Activated T-helper 2 cell treated with anti-CD3 and anti-CD28 coated beads, Interferon-gamma antibody, Interleukin-2, Interleukin-4, amounts not matched to agents 10 μg/mL and 5 μg/mL and 100 μg/mL, durations not matched to agents 14 hours and 24 hours and 36 hours (primary cell): Measurements from ENCODE around the gene VPS52. TPM values are rescaled to one million over a fixed set of nuclear protein-coding genes. Genes with fewer than 3 reads are reported as not detected.

ENCODE experiments used
- DNase-seq: peaks from one replicate; pipeline ENCODE4 v3.0.0; 2021; ENCODE audit warnings: low spot score
- H3K27ac Mint-ChIP-seq: one replicate; pipeline ENCODE4 v1.8.0; 2021; ENCODE audit warnings: mixed read lengths
- H3K27me3 Mint-ChIP-seq: one replicate; pipeline ENCODE4 v1.8.0; 2021; ENCODE audit warnings: low read depth, mixed read lengths
- H3K36me3 Mint-ChIP-seq: one replicate; pipeline ENCODE4 v1.8.0; 2021; ENCODE audit warnings: low read depth, mixed read lengths
- H3K4me1 Mint-ChIP-seq: one replicate; pipeline ENCODE4 v1.8.0; 2021; ENCODE audit warnings: low read depth, mixed read lengths
- H3K4me3 Mint-ChIP-seq: one replicate; pipeline ENCODE4 v1.8.0; 2021; ENCODE audit warnings: low read depth, mild to moderate bottlenecking, moderate library complexity, mixed read lengths
- H3K9me3 Mint-ChIP-seq: one replicate; pipeline ENCODE4 v1.8.0; 2021; ENCODE audit warnings: mixed read lengths
- intact Hi-C: fragments of 100-400 bp; cut with micrococcal nuclease; formaldehyde crosslinking; loops from one replicate; pipeline ENCODE4 v1.15.1; 2023
- total RNA-seq: library from RNA; stranded (reverse); gene quantifications from 2 replicates; pipeline ENCODE4 v1.2.3, GENCODE V29; 2022

VPS52 gene, protein sequence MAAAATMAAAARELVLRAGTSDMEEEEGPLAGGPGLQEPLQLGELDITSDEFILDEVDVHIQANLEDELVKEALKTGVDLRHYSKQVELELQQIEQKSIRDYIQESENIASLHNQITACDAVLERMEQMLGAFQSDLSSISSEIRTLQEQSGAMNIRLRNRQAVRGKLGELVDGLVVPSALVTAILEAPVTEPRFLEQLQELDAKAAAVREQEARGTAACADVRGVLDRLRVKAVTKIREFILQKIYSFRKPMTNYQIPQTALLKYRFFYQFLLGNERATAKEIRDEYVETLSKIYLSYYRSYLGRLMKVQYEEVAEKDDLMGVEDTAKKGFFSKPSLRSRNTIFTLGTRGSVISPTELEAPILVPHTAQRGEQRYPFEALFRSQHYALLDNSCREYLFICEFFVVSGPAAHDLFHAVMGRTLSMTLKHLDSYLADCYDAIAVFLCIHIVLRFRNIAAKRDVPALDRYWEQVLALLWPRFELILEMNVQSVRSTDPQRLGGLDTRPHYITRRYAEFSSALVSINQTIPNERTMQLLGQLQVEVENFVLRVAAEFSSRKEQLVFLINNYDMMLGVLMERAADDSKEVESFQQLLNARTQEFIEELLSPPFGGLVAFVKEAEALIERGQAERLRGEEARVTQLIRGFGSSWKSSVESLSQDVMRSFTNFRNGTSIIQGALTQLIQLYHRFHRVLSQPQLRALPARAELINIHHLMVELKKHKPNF
- total RNA-seq, result 53.4 and 56.7 TPM in 2 replicates

DNA sequence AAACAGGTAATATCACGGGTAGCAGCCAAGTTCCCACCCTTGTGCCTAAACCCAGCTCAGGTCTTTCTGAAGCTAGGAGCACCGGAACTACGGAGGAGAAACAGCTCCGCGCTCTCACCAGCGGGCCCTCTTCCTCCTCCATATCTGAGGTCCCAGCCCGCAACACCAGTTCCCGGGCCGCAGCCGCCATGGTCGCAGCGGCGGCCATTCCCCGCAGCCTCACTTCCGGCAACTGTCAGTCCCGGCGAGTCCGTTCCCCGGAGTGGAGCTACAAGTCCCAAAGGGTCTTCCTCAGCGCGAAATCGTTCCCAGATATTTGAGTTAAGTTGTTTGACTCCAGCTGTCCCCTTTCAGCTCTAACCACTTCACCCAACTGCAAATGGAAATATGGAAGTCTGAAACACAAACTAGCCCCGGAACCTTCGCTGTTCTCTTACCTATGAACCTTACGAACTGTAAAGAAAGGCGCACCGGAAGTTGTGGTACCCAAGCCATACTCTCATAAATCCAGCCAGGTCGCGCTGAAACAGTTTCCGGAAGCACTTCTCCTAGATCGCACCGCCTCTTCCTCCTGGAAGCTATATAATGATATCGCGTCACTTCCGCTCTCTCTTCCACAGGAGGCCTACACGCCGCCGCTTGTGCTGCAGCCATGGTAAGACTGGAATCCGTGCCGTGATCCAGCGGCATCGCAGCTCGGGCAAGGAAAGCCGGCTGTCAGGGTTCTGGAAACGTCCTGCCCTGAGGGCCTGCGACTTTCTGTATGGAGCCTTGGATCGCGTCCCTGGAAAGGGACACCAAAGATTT lies at the start of gene VPS52, which contains the start of gene RPS18:
Gene VPS52 (minus strand): TSS at position 409 of the 807 bp plus-strand sequence. CDS start 201 bp downstream, at position 208.
Gene RPS18 (plus strand): TSS at position 608 of the 807 bp plus-strand sequence. CDS start 45 bp downstream, at position 653.
- no peaks in the 10 kb centered on the region for H3K9me3 Mint-ChIP-seq
- peaks cover 85% of the 10 kb centered on the region for H3K36me3 Mint-ChIP-seq
- DNase-seq, result peak; percentile 92
- peak within 1 kb of the TSS; percentile 98 for H3K4me3 Mint-ChIP-seq
- peaks cover 31% of the 10 kb centered on the region for H3K4me1 Mint-ChIP-seq
- intact Hi-C loops, result loop anchor here (1.0 to 10.0 kb wide), 6 partner anchors 18 to 153 kb away; partner anchors contain the start of genes PFDN6, RXRB, SLC39A7 and SYNGAP1
- peak within 1 kb of the TSS; percentile 100 for H3K27ac Mint-ChIP-seq
- no peaks in the 10 kb centered on the region for H3K27me3 Mint-ChIP-seq

DNA sequence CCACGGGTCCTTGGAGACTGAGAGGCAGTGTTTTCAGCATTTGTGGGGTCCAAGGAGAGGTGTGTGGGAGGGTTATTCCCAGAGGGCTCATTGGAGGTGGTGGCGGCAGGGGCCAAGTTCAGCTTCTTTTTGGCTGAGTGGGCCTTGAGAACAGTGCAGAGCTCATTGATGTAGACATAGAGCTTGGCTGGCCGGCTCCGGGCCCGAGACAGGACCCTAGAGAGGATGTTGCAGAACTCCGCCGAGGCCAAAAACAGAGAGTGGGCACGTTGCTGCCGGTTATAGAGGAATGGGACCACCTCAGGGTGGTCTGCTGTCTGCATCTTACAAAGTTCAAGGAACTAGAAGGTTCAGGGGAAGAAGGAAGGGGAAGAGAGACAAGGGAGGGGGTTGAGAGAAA lies 49.6 kb upstream of the VPS52 start:
- intact Hi-C loops, result no loop called here
- H3K27me3 Mint-ChIP-seq, result no peaks in the 10 kb centered on the region
- H3K27ac Mint-ChIP-seq, result peak overlapping the region; percentile 77
- no peaks in the 10 kb centered on the region for H3K9me3 Mint-ChIP-seq
- H3K4me1 Mint-ChIP-seq, result peaks cover 49% of the 10 kb centered on the region
- H3K4me3 Mint-ChIP-seq, result peak overlapping the region; percentile 81
- no peak for DNase-seq
- peaks cover 55% of the 10 kb centered on the region for H3K36me3 Mint-ChIP-seq

DNA sequence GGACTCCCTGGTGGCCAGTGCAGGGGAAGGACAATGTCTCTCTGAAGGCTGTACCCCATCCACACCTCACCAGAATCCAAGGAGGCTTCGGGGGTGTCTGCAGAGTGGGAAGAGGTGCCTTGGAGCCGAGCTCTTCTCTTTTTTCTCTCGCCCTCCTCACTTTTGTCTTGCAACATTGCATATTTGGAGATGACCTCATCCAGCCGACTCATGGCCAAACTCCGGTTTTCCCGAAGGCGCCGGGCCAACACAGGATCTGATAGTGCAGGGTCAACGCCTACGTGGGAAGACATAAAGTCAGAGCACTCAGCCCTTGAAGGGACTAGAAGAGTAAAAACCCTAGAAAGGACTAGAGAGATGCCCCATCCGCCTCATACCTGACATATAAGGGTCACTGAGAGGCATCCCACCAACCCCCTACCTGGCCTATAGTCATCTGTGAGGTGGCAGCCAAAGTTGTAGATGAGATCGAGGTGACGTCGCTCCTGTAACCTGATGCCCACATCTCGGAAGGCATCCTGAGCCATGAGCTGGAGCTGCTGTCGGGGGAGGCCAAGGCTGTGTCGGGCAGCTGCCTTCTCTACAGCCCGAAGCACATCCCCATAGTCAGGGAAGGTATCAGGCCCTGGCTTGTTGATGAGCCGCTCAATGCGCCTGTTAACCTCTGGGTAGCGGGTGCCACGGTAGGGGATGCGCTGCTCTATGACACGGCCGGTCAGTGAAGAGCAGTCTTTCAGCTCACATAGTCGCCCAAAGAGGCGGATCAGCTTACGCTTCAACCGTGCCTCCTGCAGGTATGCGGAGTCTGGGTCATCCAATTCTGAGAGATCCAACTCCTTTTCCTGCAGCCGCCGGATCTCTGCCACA lies 48.9 kb upstream of the VPS52 start:
- Mint-ChIP-seq H3K36me3 (peaks cover 55% of the 10 kb centered on the region), H3K9me3 (no peaks in the 10 kb centered on the region), H3K27me3 (no peaks in the 10 kb centered on the region), H3K27ac (no peak overlapping the region), H3K4me1 (peaks cover 49% of the 10 kb centered on the region), H3K4me3 (peak overlapping the region; percentile 81)
- intact Hi-C loops, result no loop called here
- no peak for DNase-seq

DNA sequence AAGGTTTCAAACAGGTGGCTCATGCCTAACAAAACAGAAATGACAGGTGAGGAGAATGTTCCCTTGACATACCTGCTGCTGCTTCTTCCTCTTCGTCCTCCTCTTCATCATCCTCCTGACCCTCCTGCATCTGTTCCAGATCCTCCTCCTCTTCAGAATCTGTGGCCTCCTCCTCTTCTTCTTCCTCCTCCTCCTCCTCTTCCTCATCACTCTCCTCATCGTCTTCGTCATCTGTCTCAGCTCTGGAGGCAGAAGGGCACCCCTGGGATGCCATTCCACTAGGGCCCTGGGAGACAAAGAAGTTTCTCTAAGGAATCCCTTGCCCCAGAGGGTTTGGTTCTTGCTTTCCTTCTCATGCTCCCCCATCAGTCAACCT lies 48.3 kb upstream of the VPS52 start:
- peaks cover 55% of the 10 kb centered on the region for H3K36me3 Mint-ChIP-seq
- H3K4me3 Mint-ChIP-seq, result peak overlapping the region; percentile 19
- intact Hi-C loops, result loop anchor here (2.0 to 10.0 kb wide), 2 partner anchors 99 to 465 kb away; partner anchors contain the start of genes CUTA, PSMB9 and TAP1
- H3K9me3 Mint-ChIP-seq, result no peaks in the 10 kb centered on the region
- H3K27me3 Mint-ChIP-seq, result no peaks in the 10 kb centered on the region
- no peak for DNase-seq
- peaks cover 54% of the 10 kb centered on the region for H3K4me1 Mint-ChIP-seq
- peak overlapping the region; percentile 17 for H3K27ac Mint-ChIP-seq

DNA sequence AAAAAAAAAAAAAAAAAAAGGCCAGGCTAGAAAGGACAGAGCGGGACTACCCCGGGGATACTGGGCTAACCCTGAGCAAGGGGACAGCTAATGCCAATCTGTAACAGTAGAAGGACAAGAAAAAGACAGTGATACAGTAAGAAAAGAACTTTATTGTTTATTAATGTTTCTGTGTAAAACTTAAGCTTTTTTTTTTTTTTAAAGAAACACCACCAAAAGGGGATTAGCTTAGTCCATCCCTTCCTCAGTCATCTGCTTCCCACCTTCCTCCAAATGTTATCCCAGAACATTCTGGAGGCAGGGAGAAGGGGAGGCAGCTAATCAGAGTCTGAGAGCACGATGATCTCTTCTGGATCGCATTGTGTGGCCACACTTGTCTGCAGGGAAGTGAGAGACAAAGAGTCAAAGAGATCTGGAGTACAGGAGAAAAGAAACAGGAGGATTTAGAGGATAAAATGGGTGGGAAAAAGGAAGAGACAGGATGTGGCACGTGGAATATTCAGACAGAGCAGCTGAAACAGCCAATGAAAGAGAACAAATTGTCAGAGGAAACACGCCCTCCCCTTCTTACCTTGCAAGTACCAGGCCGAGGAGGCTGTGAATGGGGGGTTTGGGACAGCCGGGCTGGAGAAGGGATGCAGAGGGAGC lies 46.9 kb upstream of the VPS52 start:
- H3K36me3 Mint-ChIP-seq, result peaks cover 63% of the 10 kb centered on the region
- H3K4me1 Mint-ChIP-seq, result peaks cover 55% of the 10 kb centered on the region
- H3K27me3 Mint-ChIP-seq, result no peaks in the 10 kb centered on the region
- H3K4me3 Mint-ChIP-seq, result peak overlapping the region; percentile 98
- intact Hi-C loops, result loop anchor here (2.0 to 10.0 kb wide), 2 partner anchors 100 to 464 kb away; partner anchors contain the start of genes CUTA, PSMB9 and TAP1
- peak overlapping the region; percentile 97 for H3K27ac Mint-ChIP-seq
- no peak for DNase-seq
- H3K9me3 Mint-ChIP-seq, result no peaks in the 10 kb centered on the region

DNA sequence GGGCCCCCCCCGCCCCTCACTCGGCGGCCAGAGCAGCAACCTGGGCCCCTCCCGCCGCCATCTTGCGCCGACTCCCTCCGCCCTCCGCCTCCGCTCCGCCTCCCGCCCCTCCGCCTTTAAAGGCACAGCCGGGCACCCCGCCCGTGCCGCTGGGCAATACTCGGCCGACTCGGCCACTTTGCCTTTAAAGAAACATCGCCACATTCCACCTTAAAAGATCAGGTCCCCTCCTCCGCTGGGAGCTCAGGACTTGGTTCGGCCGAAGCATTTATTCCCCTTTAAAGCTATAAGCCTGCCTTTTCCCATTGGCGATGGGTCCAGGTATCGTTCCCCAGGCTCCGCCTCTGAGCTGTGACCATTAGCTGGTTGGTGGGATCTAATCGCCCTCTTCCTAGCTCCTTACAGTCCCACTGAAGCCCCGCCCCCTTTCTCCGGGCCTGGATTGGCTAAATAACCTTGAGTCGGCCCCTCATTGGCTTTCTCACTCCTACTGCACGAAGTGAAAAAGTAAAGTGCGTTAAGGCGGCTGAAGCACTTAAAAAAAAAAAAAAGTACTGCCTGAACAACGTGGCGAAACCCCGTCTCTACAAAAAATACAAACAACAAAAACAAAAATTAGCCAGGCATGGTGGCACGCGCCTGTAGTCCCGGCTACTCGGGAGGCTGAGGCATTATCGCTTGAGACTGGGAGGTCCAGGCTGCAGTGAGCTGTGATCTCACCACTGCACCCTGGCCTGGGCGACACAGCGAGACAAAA lies 46.2 kb upstream of the VPS52 start, which contains the start of gene ZBTB22:
Gene ZBTB22 (minus strand): TSS at position 76 of the 757 bp plus-strand sequence. CDS start 828 bp downstream, outside the sequence.
- Mint-ChIP-seq H3K36me3 (peaks cover 69% of the 10 kb centered on the region), H3K9me3 (no peaks in the 10 kb centered on the region), H3K4me1 (peaks cover 52% of the 10 kb centered on the region), H3K27me3 (no peaks in the 10 kb centered on the region), H3K27ac (peak within 1 kb of the TSS; percentile 97), H3K4me3 (peak within 1 kb of the TSS; percentile 99)
- intact Hi-C loops, result loop anchor here (2.0 to 10.0 kb wide), 2 partner anchors 101 to 463 kb away; partner anchors contain the start of genes CUTA, PSMB9 and TAP1
- peak; percentile 95 for DNase-seq

DNA sequence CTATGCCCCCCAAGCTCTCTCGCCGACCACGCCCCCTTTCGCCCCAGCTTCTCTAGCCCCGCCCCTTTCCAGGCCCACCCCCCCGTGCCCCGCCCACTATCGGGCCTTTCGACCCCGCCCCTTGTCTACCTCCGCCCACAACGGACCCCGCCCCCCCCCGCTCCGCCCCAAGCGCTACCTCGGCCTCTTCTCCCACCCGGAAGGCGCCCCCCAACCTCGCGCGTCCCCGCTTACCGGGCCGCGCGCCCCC lies 45.7 kb upstream of the VPS52 start:
- no peaks in the 10 kb centered on the region for H3K9me3 Mint-ChIP-seq
- H3K4me1 Mint-ChIP-seq, result peaks cover 53% of the 10 kb centered on the region
- peaks cover 69% of the 10 kb centered on the region for H3K36me3 Mint-ChIP-seq
- H3K4me3 Mint-ChIP-seq, result peak overlapping the region; percentile 99
- no peaks in the 10 kb centered on the region for H3K27me3 Mint-ChIP-seq
- H3K27ac Mint-ChIP-seq, result no peak overlapping the region
- DNase-seq, result no peak
- intact Hi-C loops, result loop anchor here (10.0 kb wide), 1 partner anchor 463 kb away; the partner anchor contains the start of genes PSMB9 and TAP1

DNA sequence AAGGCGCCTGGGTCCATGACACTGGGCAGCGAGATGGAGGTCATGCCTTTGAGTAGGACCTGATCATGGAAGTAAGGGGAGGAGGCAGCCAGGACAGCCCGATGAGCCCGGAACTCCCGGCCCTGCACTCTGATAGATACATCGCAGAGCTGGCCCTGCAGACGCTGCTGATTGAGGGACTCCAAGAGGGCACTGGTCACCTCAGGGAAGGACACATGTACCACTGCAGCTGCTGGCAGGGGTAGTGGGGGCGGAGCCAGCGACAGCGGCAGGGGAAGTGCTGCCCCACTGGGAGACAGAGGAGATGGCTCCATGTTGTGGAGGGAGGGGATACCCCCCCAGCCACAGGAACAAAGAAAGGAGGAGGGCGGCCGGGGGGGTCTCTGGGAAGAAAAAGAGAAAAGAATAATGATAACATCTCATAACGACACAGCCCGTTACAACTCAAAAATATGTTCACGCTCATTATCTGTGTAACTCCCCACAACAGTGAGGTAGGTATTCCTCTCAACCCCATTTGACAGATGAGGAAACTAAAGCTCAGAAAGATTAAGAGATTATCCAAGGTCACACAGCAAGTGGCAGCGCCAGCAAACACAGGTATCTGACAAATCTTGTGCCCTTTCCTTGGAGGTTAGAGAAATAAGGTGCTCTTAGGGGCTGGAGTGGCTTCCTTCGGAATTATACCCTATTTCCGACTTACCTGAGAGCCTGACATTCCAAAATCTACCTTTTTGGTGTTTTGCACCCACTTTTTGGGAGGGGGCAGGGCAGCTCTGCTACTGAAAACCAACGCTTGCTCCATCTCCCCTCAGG lies 45.1 kb upstream of the VPS52 start:
- Mint-ChIP-seq H3K27me3 (no peaks in the 10 kb centered on the region), H3K9me3 (no peaks in the 10 kb centered on the region), H3K4me3 (peak overlapping the region; percentile 99), H3K36me3 (peaks cover 70% of the 10 kb centered on the region), H3K4me1 (peaks cover 54% of the 10 kb centered on the region), H3K27ac (peak overlapping the region; percentile 24)
- DNase-seq, result no peak
- intact Hi-C loops, result loop anchor here (10.0 kb wide), 1 partner anchor 462 kb away; the partner anchor contains the start of genes PSMB9 and TAP1

DNA sequence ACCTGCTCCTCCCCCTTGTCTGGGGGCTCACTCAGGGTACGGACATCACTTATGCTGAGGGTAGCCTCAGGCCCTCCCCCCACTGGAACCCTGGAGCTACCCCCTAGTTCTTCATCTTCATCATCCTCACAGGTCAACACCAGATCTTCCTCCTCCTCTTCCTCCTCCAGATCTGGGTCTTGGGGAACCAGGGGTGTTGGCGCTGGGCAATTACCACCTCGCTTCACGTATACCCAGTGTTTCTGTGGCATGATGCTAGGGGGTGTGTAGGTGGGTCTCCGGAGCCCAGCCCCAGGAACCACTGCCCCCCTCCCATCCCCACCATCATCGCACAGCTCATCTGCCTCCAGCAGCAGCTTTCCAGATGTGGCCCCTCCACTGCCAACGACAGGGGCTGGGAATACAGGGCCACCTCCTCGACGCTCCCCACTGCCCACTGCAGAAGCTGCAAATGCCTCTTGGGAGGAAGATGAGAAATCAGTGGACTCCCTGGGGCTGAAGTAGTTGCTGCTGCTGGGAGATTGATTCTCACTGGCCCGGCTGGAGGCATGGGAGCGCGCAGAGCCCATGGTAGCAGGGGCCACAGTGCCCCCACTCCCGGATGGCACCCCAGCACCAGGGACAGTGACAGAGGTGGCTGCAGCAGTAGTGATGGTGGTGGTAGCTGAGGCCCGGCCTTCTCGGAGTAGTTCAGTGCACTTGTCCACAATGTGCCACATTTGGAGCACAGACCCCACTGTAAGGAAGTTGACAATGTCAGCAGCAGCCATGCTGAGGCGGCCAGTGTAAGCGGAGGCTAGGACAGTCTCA lies 44.3 kb upstream of the VPS52 start:
- Mint-ChIP-seq H3K4me3 (peak overlapping the region; percentile 99), H3K27me3 (no peaks in the 10 kb centered on the region), H3K27ac (peak overlapping the region; percentile 98), H3K4me1 (peaks cover 51% of the 10 kb centered on the region), H3K36me3 (peaks cover 69% of the 10 kb centered on the region), H3K9me3 (no peaks in the 10 kb centered on the region)
- intact Hi-C loops, result loop anchor here (10.0 kb wide), 1 partner anchor 461 kb away; the partner anchor contains the start of genes PSMB9 and TAP1
- no peak for DNase-seq
